Tibial nerve (tissue), 4 donors: ENCODE measurements around the gene ICA1L.

Experiments
- CTCF ChIP-seq, 5 experiments: fragments of 200-600 bp in 3 of 5; fragments of 450-650 bp in 2 of 5; sonication (generic) in 3 of 5; IDR thresholded peaks; one replicate each; pipeline ENCODE4 v1.5.1; 2016 to 2019; ENCODE audit warnings: antibody characterized with exemption in 5 of 5, mild to moderate bottlenecking in 3 of 5, moderate library complexity in 2 of 5
- EP300 ChIP-seq, 2 donors: sonication (generic); formaldehyde crosslinking; IDR thresholded peaks; one replicate each; pipeline ENCODE4 v1.6.1; 2017; ENCODE audit warnings: antibody characterized with exemption in 2 of 2, mild to moderate bottlenecking in 1 of 2
- POLR2A ChIP-seq, 2 donors: fragments of 450-650 bp; IDR thresholded peaks; one replicate each; pipeline ENCODE4 v1.6.1; 2017; ENCODE audit warnings: antibody characterized with exemption in 2 of 2, mild to moderate bottlenecking in 2 of 2, moderate library complexity in 2 of 2

- TF ChIP-seq POLR2A (IDR thresholded peaks at IDR 0.05) (no peak), CTCF (IDR thresholded peaks at IDR 0.05) (no peak), EP300 (IDR thresholded peaks at IDR 0.05) (no peak)
Measured at GRCh38 chr2:202822411-202822810, 49.2 kb downstream of the ICA1L start.
